Caco-2 (cell line): ENCODE data around the gene STT3B. TPM values are rescaled to one million over a fixed set of nuclear protein-coding genes. Genes with fewer than 3 reads are reported as not detected.

Source experiments
- BruUV-seq: library from RNA; stranded (reverse); fragments of 400-500 nt; replicated peaks from 2 replicates; lab custom pipeline; 2021; lab: Mats Ljungman, UMichigan
- CTCF ChIA-PET: fragments of 300-600 bp; sonication (Branson Sonifier 250); formaldehyde crosslinking; loops from one replicate; lab custom pipeline; 2022; ENCODE audit warnings: antibody characterized with exemption; lab: Charles Lee
- POLR2A ChIA-PET: fragments of 300-600 bp; sonication (Branson Sonifier 250); formaldehyde crosslinking; loops from one replicate; lab custom pipeline; 2022; ENCODE audit warnings: antibody characterized with exemption; lab: Charles Lee
- DNase-seq, 2 experiments: peaks; one replicate each; pipeline versions ENCODE4 v3.0.0 to v3.0.0-alpha.2; 2020 to 2022
- H3K27me3 ChIP-seq: replicated peaks from 2 replicates; pipeline ENCODE4 v1.6.0; 2011; ENCODE audit warnings: low read length; ENCODE audit not compliant: control insufficient read depth, insufficient read depth
- H3K36me3 ChIP-seq: 2 replicates; pipeline ENCODE4 v1.5.1; 2011; ENCODE audit warnings: low read length; ENCODE audit not compliant: control insufficient read depth, insufficient read depth
- H3K4me1 ChIP-seq: fragments of 250-450 bp; sonication (Bioruptor Pico); 2 replicates; pipeline ENCODE4 v1.5.1; 2020; ENCODE audit warnings: mild to moderate bottlenecking
- H3K4me3 ChIP-seq: 2 replicates; pipeline ENCODE4 v1.5.1; 2011; ENCODE audit warnings: low read depth, mild to moderate bottlenecking, control low read depth, low read length
- H3K9me3 ChIP-seq: fragments of 250-450 bp; sonication (Bioruptor Pico); 2 replicates; pipeline ENCODE4 v1.5.1; 2020; ENCODE audit warnings: mild to moderate bottlenecking, moderate library complexity
- H3K27ac Mint-ChIP-seq: one replicate; pipeline ENCODE4 v1.8.0; 2022; ENCODE audit warnings: mixed read lengths; ENCODE audit not compliant: unreplicated experiment
- H3K27me3 Mint-ChIP-seq: one replicate; pipeline ENCODE4 v1.8.0; 2022; ENCODE audit warnings: mixed read lengths; ENCODE audit not compliant: insufficient read depth, unreplicated experiment
- H3K36me3 Mint-ChIP-seq: one replicate; pipeline ENCODE4 v1.8.0; 2022; ENCODE audit warnings: mild to moderate bottlenecking, mixed read lengths; ENCODE audit not compliant: insufficient read depth, unreplicated experiment
- H3K4me1 Mint-ChIP-seq: one replicate; pipeline ENCODE4 v1.8.0; 2022; ENCODE audit warnings: low read depth, mixed read lengths; ENCODE audit not compliant: unreplicated experiment
- H3K4me3 Mint-ChIP-seq: one replicate; pipeline ENCODE4 v1.8.0; 2022; ENCODE audit warnings: mild to moderate bottlenecking, moderate library complexity, mixed read lengths; ENCODE audit not compliant: unreplicated experiment
- H3K9me3 Mint-ChIP-seq: one replicate; pipeline ENCODE4 v1.8.0; 2022; ENCODE audit warnings: mixed read lengths; ENCODE audit not compliant: unreplicated experiment
- intact Hi-C: fragments of 100-400 bp; cut with micrococcal nuclease; formaldehyde crosslinking; loops from one replicate; pipeline ENCODE4 v1.10.0; 2022; ENCODE audit not compliant: unreplicated experiment
- total RNA-seq: library from RNA; stranded (reverse); gene quantifications from 2 replicates; pipeline ENCODE4 v1.2.3, GENCODE V29; 2022
- TF ChIP-seq, protein P1 (sequence below), 2 experiments: fragments of 200-600 bp in 1 of 2; IDR thresholded peaks; 1 replicate in 1 of 2; 2 replicates in 1 of 2; pipeline versions ENCODE4 v1.5.1 to v1.8.0; 2011 to 2022; ENCODE audit warnings: antibody characterized with exemption in 1 of 2, control low read depth in 1 of 2, inconsistent platforms in 1 of 2, low read depth in 1 of 2, low read length in 1 of 2, mild to moderate bottlenecking in 1 of 2, moderate library complexity in 1 of 2; ENCODE audit not compliant: insufficient read depth in 1 of 2, severe bottlenecking in 1 of 2, unreplicated experiment in 1 of 2

Gene STT3B
- total RNA-seq, 1 experiment from 2014 or later: 162 TPM

DNA sequence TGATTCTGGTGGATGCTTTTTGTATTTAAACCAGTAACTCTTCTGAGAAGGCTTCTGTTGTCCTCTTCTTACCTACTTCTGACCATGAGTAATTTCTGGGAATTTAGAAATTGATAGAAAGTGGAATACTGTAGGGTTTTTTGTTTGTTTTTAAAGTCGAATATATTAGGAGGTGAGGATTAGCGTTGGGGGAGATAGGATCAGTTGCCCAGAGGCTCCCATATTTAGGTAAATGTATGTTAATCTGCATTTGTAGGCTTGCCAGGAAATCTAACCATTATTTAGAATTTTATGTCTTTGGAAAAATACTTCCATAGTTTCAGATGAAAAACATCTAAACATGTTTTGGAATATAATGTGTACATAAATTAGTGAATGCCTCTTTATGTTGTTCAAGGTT lies 6.1 kb downstream of the STT3B start:
- CTCF ChIA-PET: no interaction called here
- H3K4me1 ChIP-seq: peaks cover 39% of the 10 kb centered on the region
- H3K9me3 Mint-ChIP-seq: no peaks in the 10 kb centered on the region
- peaks cover 8% of the 10 kb centered on the region for H3K36me3 Mint-ChIP-seq
- intact Hi-C loops: loop anchor here (10.0 kb wide), 1 partner anchor 604 kb away; no protein-coding TSS in a partner anchor
- H3K4me3 Mint-ChIP-seq: no peak overlapping the region
- TF ChIP-seq, protein P1, sequence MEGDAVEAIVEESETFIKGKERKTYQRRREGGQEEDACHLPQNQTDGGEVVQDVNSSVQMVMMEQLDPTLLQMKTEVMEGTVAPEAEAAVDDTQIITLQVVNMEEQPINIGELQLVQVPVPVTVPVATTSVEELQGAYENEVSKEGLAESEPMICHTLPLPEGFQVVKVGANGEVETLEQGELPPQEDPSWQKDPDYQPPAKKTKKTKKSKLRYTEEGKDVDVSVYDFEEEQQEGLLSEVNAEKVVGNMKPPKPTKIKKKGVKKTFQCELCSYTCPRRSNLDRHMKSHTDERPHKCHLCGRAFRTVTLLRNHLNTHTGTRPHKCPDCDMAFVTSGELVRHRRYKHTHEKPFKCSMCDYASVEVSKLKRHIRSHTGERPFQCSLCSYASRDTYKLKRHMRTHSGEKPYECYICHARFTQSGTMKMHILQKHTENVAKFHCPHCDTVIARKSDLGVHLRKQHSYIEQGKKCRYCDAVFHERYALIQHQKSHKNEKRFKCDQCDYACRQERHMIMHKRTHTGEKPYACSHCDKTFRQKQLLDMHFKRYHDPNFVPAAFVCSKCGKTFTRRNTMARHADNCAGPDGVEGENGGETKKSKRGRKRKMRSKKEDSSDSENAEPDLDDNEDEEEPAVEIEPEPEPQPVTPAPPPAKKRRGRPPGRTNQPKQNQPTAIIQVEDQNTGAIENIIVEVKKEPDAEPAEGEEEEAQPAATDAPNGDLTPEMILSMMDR (IDR thresholded peaks at IDR 0.05; ENCODE audit: insufficient read depth in 1 of 2, low read depth in 1 of 2, low read length in 1 of 2, severe bottlenecking in 1 of 2, unreplicated experiment in 1 of 2): no peak
- BruUV-seq: no TSS peak
- no peak overlapping the region for H3K4me3 ChIP-seq
- DNase-seq: no peak
- no peaks in the 10 kb centered on the region for H3K36me3 ChIP-seq
- H3K27me3 ChIP-seq: no peaks in the 10 kb centered on the region
- no peaks in the 10 kb centered on the region for H3K27me3 Mint-ChIP-seq
- H3K9me3 ChIP-seq: no peaks in the 10 kb centered on the region
- POLR2A ChIA-PET: no interaction called here
- peaks cover 12% of the 10 kb centered on the region for H3K4me1 Mint-ChIP-seq
- no peak overlapping the region for H3K27ac Mint-ChIP-seq

DNA sequence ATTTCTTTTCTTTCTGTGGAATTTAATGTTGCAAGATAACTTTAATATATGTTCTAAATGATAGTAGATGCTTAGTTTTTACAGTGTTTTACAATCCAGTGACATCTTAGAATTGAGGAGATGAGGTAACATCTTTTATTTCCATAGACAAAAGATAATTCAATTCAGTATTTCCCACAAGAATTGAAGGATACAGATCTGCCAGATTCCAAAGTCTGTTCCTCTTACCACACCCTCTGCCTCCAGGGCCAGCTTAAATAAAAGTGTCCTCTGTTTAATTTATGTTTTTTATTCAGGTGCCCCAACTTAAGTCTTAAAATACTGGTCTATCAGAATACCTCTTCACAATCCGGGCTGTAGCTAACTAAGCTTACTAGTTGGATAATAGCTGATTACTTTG lies 6.5 kb downstream of the STT3B start:
- Histone ChIP-seq H3K4me3 (no peak overlapping the region), H3K9me3 (no peaks in the 10 kb centered on the region), H3K4me1 (peaks cover 42% of the 10 kb centered on the region), H3K36me3 (no peaks in the 10 kb centered on the region), H3K27me3 (no peaks in the 10 kb centered on the region)
- Mint-ChIP-seq H3K36me3 (peaks cover 8% of the 10 kb centered on the region), H3K9me3 (no peaks in the 10 kb centered on the region), H3K4me3 (no peak overlapping the region), H3K27me3 (no peaks in the 10 kb centered on the region), H3K27ac (no peak overlapping the region), H3K4me1 (peaks cover 12% of the 10 kb centered on the region)
- CTCF ChIA-PET: no interaction called here
- intact Hi-C loops: loop anchor here (10.0 kb wide), 1 partner anchor 604 kb away; no protein-coding TSS in a partner anchor
- no peak for DNase-seq
- TF ChIP-seq, protein P1 (IDR thresholded peaks at IDR 0.05; ENCODE audit: insufficient read depth in 1 of 2, low read depth in 1 of 2, low read length in 1 of 2, severe bottlenecking in 1 of 2, unreplicated experiment in 1 of 2): no peak
- POLR2A ChIA-PET: no interaction called here
- BruUV-seq: no TSS peak

DNA sequence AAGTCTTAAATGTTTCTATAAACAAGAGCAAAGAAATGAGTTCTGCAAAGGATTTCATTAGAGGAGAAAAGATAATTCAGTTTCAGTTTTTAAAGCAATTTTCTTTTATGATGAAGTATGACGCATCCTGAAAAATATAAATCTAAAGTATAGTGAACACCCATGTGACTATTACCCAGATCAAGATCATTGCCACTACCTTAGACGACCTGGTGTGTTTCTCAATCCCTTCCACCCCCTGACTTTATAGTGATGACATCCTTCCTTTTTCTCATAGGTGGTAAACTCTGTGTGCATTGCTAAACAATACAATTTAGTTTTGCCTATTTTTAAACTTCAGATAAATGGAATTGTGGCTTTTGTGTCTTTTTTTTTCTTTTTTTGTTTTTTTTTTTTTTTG lies 8.4 kb downstream of the STT3B start:
- peaks cover 10% of the 10 kb centered on the region for H3K4me1 Mint-ChIP-seq
- intact Hi-C loops: no loop called here
- no peaks in the 10 kb centered on the region for H3K9me3 ChIP-seq
- H3K4me1 ChIP-seq: peaks cover 39% of the 10 kb centered on the region
- H3K27me3 ChIP-seq: no peaks in the 10 kb centered on the region
- H3K4me3 Mint-ChIP-seq: no peak overlapping the region
- TF ChIP-seq, protein P1 (IDR thresholded peaks at IDR 0.05; ENCODE audit: insufficient read depth in 1 of 2, low read depth in 1 of 2, low read length in 1 of 2, severe bottlenecking in 1 of 2, unreplicated experiment in 1 of 2): no peak
- no peak for DNase-seq
- peaks cover 8% of the 10 kb centered on the region for H3K36me3 Mint-ChIP-seq
- POLR2A ChIA-PET: no interaction called here
- H3K36me3 ChIP-seq: no peaks in the 10 kb centered on the region
- H3K27ac Mint-ChIP-seq: no peak overlapping the region
- no peaks in the 10 kb centered on the region for H3K27me3 Mint-ChIP-seq
- no peaks in the 10 kb centered on the region for H3K9me3 Mint-ChIP-seq
- H3K4me3 ChIP-seq: no peak overlapping the region
- CTCF ChIA-PET: no interaction called here
- BruUV-seq: no TSS peak
